T-helper 9 cell (primary cell): ENCODE results near the gene NUB1.

Experiments used
- DNase-seq: peaks from one replicate; pipeline ENCODE4 v3.0.0-alpha.2; 2020

Gene NUB1

DNA sequence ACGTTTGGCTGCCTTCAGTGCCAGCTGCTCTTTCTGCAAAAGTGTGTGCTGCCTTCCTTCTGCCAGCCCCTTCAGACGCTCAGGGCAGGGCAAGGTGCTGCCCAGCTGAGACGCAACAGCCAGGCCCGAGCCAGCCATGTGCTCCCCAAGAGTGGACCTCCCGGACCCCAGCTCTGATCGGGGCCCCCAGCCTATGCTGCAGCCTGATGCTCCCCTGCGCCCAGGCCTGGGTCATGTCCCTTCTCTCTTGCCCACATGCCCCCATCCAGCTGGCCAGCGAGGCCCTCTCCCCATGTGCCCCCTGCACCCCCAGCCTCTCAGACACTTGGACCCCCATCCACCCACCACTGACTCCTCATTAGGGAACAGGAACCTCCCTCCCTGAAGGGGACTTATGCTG, 50.4 kb downstream of the NUB1 start:
- DNase-seq = no peak

DNA sequence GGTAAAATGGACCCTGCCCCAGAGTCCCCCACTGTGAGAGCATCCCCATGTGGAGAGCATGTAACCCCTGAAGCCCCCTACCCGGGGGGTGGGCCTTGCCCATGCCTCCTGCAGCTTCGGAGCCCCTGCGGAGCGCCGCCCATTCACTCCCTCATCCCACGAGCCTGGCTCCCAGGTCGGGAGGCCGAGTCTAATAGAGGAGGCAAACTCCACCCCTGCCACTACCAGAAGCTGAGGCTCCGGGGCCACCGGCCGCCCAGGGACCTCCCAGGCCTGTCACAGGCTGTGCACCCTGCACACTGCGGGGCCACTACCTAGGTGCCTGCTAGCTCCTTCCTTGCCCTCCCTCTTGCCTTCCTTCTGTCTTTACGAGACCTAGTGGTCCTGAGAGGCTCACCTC, 50.8 kb downstream of the NUB1 start:
- no peak for DNase-seq

DNA sequence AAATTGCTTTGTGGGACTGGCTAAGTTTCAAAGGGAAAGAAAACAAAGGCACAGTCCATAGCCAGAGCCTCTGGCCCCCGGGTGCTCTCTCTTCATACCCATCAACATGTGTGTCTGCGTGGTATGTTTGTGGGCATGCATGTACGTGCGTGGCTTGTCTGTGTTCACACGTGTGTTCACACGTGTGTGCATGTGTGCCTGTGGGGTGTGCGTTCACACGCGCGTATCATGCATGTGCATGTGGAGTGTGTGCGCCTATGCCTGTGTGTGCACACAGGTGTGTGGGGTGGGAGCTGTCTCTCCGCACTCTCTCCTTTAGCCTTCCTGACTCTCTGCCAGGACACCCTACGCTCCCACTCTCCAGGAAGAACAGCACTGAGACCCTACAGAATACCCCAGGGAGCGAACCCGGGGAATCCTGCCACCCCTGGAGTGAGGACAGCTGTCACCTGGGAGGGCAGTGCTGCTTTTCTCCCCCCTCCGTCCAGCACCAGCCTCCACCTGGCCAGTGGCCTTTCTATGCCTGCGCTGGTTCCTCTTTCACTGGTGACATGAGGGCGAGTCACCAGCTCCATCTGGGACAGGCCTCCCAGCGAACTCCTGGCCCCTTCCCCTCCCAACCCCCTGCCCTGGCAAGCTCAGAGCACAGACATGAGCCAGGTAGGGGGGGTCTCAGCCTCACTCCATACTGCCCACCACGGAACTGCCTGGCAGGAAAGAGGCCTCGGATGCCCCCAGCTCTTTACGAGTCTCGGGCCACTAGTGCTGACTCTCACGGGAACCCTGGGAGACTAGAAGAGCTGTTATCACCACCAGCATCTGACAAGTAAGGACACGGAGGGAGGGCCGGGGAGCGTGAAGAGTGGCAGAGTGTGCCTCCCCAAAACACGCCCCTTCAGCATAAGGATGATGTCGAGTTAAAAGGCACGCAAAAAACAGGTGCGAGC, 51.7 kb downstream of the NUB1 start:
- no peak for DNase-seq

DNA sequence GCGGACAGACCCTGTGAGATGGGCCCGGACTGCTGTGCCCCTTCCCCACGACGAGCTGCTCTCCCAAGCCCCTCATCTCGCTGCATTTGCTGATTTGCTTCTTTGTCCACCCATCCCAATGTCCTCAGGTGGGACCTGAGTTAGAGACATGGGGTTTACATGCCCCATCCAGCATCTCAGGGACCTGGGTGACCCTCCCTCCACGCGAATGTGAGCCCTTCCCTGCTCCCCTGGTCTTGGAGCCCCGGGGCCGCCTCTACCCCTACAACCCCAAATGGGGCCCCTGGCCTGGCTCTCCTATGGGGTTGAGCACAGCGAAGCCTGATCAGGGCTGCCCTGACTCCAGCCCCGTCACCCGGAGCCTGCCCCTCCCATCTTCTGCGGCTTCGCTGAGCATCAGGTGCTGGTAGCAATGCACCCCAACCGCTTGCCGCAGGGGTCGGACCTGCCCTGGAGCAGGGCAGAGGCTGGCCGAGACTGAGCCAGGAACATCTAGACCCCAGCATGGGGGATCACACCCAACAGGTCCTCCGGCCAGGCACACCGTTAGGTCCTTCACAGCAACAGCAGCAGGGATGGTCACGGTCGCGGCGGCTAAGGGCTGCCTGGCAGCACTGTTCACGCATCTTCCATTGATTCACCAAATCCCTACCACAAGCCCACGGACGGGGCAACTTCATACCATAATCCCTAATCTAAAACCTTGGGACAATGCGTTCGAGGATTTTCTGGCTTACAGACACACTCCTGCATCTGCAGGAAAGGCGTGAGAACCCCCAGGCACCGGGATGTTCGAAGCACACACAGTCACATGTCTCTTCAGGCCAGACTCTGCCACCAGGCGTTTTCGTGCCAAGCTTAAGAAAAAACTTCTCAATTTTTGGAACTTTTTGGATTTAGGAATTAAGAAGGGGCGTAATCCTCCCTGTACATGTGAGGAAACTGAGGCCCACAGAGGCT, 52.7 kb downstream of the NUB1 start:
- no peak for DNase-seq

DNA sequence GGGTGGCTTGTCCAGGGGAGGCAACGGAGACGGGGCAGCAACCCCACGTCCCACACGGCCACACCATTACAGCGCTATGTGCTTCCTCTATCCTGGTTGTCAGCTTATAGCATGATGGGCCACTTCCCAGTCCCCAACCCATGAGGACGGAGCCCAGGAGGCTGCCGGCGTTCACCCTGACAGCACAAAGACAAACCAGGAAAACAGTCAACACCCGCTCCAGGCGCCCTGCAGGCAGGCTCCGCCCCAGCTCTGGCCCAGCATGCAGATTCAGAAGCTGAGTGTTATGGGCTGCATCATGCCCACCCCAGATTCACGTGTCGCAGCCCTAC, 53.4 kb downstream of the NUB1 start:
- DNase-seq = no peak

DNA sequence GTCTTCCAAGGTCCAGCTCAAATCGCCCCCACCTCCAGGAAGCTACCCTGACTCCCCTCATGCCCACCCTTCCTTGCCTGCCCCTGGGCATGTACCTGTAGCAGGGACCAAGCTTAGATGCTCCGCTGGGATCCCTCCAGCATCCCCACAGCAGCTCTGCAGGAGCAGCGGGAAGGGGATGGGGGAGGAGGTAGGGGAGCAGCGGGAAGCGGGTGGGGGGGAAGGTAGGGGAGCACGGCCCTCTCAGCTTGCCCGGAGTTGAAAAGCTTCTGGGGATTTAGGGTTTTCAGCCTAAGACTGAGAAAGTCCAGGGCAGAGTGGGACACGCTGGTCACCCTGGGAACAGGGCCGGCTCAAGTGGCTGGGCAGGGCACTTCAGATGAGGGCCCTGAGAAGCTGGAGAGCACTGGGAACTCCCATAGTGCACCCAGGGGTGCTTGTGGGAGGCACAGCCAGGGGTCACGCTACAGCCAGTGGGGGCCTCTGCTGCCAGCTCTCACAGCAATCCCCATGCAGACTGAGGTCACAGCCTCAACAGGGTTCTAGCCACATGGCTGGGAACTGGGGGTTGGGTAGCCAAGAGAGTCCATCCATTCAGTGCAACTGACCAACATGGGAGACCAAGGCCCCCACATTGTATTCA, 54.8 kb downstream of the NUB1 start:
- DNase-seq = no peak

DNA sequence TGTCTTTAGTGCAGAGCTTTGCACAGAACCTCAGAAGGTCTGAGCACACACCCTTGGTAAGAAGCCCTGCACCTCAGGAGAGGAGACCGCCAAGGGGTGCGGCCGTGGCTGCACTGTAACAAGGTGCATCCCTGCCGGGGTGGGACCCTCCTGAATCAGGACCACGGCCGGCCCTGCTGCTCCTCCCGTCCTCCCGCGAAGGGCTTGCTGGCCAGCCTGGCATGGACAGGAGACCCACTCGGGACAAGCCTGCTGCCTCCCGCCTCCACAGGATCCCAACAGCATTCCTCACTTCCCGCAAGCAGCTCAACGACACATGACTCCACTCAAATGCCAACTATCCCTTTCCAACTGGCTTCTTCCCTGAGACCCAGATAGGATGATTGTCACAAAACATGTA, 55.4 kb downstream of the NUB1 start:
- DNase-seq = no peak

DNA sequence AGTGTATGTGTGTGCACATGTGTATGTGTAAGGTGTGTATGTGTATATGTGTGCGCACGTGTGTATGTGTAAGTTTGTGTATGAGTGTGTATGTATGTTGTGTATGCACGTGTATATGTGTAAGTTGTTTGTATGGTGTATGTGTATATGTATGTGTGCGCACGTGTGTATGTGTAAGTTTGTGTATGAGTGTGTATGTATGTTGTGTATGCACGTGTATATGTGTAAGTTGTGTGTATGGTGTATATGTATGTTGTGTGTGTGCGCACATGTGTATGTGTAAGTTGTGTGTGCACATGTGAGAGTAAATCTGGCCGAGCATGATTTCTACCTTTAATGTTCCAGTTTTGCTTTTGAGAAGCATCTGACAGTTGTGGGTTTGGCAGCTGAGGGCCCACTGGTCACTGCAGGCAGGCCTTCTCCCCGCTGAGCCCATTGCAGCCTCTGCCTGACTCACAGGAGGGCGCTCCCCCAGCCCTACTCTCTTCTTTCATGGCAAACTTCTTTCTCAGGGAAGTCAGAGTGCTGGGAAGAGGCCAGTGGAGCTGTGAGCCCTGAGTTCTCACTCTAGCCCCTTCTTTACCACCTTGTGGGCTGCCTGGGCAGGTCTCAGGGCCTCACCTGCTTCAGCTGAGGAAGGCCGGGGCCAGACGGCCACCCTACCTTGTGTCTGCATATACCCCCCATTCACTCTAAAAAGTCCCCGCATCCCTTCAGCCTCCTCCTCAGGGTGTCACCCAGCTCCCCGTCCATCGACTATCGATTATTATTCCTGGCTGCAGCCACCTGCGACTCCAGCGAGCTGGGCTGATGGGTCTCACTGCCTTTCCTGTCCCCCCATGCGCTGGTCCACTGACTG, 57.1 kb downstream of the NUB1 start:
- DNase-seq = no peak

DNA sequence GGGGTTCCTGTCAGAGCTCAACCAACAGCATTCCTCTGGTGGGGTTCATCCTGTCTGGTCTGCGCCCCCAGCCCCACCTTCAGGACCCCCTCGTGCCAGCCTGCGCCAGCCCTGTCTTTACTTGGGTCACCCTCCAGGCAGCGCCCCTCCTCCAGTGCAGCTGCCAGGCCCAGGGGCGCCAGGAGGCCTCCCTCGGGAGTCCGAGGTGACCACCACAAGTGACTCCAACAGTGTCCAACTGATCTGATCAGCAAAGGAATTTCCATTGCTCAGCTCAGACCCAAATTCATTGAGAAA, 57.6 kb downstream of the NUB1 start:
- DNase-seq = no peak

DNA sequence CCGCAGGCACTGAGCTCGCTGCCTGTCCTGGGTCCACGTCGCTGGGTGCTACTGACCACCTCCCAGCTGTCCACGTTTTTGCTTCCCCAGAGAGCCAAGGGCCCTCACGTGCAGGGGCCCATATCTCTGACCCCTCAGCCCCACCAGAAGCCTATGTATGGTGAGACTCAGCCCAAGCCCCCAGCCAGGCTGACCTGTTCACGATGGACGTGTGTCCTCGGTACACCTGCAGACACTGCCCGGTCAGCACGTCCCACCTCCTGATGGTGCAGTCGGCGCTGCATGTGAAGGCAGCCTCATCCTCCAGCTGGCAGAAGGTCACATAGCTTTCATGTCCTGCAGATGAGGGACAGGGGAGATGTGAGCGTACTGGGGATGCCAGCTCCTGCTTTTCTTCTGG, 58.3 kb downstream of the NUB1 start:
- DNase-seq = no peak

DNA sequence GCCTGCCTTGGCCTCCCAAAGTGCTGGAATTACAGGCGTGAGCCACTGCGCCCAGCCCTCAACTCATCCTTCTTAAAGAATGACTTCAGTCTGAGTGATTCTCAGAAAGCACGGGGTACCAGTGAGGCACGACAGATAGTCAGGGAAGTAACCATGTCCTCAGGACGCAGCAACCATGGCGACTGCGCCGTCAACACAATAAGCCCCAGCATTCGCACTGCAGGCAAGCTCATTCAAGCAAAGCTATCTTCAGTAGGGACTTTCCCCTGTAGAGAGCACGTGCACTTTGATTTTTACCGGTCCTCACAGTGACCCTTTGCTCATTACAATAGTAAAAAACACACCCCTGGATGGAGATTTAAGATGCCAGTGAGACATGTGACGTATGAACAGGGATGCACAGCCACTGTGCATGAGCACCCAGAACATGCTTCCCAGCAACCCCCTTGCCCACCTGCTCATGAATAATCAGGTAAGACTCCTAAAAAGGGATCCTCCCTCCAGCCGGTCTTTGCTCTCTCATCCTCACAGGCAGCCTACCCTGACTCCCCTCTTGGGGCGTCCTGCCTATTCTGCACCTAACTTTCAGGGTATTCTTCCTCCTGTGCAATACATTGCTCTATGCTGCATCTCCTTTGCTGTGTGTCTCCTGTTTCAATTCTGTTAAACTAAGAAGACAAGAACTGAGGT, 59.2 kb downstream of the NUB1 start:
- DNase-seq = no peak

DNA sequence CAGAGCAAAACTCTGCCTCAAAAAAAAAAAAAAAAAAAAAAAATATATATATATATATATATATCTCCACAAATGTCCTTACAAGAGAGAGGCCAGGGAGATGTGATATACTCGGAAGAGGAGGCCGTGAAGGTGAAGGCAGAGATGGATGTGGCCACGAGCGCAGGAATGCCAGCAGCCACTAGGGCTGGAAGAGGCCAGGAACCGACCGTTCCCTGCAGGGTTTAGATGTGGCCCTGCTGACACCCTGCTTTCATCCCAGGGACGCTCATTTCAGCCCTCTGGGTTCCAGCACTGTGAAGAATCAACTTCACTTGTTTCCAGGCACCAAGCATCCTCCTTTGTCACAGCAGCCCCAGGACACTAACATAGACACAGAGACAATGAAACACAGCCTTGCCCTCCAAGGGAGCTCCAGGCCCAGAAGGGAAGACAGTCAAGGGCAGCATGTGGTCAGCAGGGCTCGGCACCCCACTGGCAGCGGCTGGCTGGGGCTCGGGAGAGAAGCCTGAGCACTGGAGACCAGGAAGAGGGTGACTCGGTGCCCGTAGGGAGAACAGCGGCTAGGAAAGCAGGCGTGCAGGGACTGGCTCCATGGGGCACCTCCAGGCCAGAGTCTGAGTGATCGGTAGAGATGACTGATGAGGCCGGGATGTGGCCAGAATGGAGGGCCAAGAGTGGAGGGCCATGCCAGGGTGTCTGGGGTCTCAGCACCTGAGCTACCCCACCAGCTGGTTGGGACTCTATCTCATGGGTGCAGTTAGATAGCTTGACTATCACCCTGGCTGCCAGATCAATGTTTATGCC, 60.6 kb downstream of the NUB1 start:
- no peak for DNase-seq

DNA sequence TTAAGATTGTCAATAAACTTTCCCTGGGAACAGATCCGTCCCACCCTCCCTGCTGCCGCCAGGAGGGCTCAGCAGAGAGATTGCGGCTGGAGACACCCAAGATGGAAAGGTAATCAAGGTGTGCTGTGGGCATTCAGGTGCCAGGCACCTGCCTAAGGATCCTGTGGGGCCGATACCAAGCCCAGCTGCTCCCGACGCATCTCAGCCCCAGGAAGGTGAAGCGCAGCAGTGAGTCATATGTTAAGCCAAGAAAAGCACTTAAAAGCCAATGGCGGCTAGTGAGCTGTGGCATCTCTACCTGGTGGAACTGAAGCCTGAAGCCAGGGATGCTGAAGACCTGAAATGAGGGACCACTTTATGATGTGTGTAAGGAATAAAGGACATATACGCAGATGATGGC, 62.2 kb downstream of the NUB1 start:
- no peak for DNase-seq

DNA sequence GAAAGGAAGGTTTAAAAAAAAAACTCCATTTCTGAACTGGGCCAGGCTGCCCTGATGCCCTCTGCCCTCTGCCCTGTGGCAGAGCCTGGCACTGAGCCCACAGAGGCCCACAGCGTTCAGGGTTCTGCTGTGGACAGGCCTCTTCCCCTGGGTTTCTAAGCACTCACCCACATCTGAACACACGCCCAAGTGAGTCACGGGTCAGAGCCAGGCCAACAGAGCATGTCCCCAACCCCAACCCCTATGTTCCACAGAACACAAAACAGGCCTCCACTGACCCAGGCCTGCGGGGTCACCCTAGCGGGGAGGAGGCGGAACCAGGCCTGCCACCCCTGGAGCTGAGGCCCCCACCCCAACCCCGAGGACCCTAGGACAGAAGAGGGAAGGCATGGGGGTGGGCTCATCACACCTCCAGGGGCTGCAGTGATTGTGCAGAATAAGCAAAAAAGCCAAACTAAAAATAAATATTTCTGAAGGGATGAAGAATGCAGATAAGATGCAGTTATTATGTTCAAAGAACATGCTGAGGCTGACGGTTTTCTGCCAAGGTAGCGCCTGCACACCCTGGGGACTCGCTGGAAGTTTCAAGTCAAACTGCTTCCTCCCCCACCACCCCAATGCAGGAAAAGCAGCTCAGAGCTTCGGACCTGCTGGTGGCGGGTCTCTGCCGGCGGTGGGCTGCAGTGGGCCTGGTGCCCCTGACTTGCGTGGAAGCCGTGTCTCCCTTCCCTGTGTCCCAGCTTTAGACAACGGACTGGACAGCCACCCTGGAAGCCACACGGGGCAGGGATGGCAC, 62.8 kb downstream of the NUB1 start:
- DNase-seq = no peak

DNA sequence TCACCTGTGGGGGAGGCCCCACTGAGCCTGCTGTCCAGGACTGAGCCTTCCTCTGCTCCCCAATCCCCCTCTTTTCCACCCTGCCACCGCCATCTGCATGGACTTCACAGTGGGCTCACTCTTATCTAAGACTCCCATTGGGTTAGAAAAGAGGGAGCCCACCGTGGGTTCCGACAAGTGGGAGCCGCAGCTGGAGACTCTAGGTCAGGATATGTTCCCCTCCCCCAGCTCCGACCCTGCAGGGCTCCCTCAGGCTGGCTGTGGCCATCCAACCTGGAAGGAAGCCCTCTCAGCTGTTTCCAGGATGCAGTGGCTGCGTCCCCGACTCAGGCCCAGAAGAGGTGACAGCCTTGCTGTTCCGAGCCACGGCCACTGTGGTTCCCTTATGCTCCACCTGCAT, 63.4 kb downstream of the NUB1 start:
- DNase-seq = no peak

DNA sequence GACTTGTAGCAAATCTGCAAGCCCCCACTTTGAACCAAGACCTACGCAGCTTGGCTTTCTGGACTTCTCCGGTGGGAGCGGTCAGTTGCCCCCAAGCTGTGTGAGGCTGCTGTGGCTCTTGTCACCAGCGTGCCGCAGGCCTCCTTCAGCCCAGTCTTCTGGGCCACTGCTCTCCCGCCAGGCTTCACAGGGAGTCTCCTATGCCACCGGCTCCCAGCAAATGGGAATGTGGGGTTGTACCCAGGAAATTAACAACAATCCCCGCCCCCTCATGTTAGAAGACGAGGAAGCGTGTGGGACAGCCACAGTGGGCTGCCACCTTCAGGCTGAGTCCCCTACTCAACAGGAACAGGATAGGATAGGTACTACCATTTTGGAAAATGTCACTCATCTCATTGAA, 64.0 kb downstream of the NUB1 start:
- DNase-seq = no peak

DNA sequence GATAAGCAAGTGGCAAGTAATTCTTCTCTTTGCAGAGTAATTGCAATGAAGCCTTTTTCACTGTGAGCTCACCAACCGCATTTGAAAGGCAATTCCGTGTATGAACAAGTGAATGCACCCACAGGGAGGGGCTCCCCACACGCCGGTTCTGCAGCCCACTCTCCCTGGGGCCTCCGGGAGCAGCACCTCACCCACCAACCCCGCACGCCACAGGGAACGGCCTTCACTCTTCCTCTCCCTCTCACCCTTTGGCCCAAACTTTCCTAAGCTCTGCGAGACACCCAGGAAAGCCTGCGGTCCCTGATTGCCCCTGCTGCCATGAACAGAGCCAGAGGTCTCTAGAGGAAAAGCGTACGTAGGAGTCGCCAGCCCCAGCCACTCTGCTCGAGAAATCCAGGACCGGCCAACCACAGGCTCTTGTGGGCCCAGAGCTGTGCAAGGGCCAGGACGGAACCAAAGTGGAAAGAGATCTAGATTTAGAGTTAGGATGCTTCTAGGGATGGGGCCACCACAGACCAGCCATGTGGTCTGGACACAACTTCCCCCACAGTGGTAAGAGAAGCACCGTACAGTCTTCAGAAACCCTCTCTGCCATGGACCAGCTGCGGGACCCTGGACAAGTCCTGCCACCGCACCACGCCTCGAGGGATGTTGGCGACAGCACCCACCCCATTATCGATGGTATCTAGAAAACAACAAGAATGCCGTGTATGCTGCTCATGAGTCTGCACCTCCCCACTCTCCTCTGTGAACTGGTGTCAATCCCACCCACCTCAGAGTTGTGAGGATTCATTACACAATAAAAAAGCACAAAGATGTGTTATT, 64.7 kb downstream of the NUB1 start:
- no peak for DNase-seq

DNA sequence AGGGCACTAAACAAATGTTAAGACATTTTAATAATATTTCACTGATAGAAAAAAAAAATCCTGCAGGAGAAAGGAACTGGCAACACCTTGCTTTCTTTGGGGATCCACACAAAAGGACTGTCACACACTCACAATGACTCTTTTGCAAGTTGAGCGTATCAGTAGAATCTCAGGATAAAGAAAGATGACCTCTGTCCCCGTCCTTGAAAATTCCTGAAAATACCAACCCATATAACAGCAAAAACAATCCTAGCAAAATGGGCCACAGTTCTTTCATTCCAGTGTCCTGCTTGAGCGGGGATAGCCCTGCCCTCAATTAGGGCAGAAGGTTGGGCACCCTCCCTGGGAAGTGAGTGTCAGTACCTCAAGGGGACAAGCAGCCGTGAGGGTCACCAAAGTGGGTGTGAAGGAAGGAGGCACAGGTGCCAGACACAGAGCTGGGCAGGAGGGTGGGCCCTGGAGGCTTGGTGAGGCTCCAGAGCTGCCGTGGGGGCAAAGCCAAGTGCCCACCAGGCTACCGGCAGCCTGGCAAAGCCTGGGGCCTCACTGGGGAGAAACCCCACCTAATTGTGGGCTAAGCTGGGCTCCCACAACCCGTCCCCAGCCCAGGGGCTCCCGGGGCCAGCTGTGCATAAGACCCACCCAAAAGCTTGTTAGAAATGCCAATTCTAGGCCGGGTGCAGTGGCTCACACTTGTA, 65.4 kb downstream of the NUB1 start:
- no peak for DNase-seq

DNA sequence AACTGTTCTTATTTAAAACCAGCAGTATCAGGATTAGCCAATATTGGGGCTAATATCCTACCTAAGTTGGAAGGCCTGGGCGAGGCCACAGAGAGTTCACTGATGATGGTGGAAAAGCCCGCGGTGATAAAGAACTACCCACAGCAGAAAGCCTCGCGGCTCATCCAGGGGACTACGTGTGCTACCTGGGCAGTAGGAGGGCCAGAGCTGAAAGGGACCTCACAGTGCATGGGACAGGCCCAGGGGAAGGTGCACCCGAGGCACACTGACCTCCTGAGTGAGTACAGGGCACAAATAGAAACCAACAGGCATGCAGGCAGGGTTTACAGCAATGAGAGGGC, 66.9 kb downstream of the NUB1 start:
- no peak for DNase-seq
